BJ (cell line): ENCODE measurements around the gene FUT3. TPM values are rescaled to one million over a fixed set of nuclear protein-coding genes. Genes with fewer than 3 reads are reported as not detected.
"Not testable (repeated sequence)": the region's sequence is repeated elsewhere in the genome, so short reads cannot be mapped to it uniquely, and the experiment has no call there.

Experiments
- CTCF ChIA-PET: fragments of 350-600 bp; formaldehyde crosslinking; extraction: SDS; loops from one replicate; lab custom pipeline; 2021; ENCODE audit warnings: antibody characterized with exemption, inconsistent platforms; lab: Yijun Ruan, JAX
- POLR2A ChIA-PET: fragments of 300-600 bp; sonication (Branson Sonifier 250); formaldehyde crosslinking; extraction: SDS; loops from one replicate; lab custom pipeline; 2021; ENCODE audit warnings: antibody characterized with exemption; lab: Charles Lee
- DNase-seq: peaks from one replicate; pipeline ENCODE4 v3.0.0-alpha.2; 2011; ENCODE audit warnings: low read depth
- H3K27me3 ChIP-seq: 2 replicates; pipeline ENCODE4 v1.6.0; 2011; ENCODE audit warnings: low read length; ENCODE audit not compliant: control insufficient read depth, insufficient read depth
- H3K36me3 ChIP-seq: 2 replicates; pipeline ENCODE4 v1.5.1; 2011; ENCODE audit warnings: low read length; ENCODE audit not compliant: control insufficient read depth, insufficient read depth
- H3K4me3 ChIP-seq: 2 replicates; pipeline ENCODE4 v1.5.1; 2011; ENCODE audit warnings: low read depth, mild to moderate bottlenecking, control low read depth, low read length
- polyA plus RNA-seq: library from polyadenylated mRNA; depleted of rRNA; stranded (reverse); fragments of >200 nt; gene quantifications from 2 replicates; pipeline ENCODE4 v1.2.3, GENCODE V29; 2011
- TF ChIP-seq, protein P1 (sequence below): IDR thresholded peaks from 2 replicates; pipeline ENCODE4 v1.5.1; 2011; ENCODE audit warnings: low read depth, mild to moderate bottlenecking, control low read depth, inconsistent platforms, low read length, moderate library complexity; ENCODE audit not compliant: insufficient read depth

Gene FUT3
- polyA plus RNA-seq, 1 experiment = not detected

DNA sequence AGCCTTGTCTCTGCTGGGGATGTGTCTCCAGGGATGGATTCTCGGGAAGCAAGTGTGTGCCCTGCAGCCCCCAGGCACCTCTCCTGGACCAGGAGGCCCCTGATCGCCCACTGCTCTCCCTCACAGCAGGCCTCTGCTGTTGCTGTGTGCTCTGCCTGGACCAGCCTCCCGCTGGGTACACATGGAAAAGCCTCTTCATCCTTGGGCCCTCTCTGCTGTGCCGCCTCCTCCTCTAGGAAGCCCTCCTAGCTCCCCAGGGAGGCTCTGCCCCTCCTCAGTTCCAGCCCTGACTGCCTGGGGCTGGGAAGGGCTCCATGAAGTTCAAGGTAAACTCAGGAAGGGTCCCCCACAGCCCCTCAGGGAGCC lies 40.3 kb upstream of the FUT3 start:
- CTCF ChIA-PET = interaction anchor here (0.7 to 5.0 kb wide), 9 partner anchors 8 to 94 kb away, joined by 3 to 80 read pairs (median 4); partner anchors contain the start of genes NDUFA11, NRTN and VMAC
- POLR2A ChIA-PET = no interaction called here
- H3K4me3 ChIP-seq = no peak overlapping the region
- no peak for DNase-seq
- H3K36me3 ChIP-seq = peaks cover 15% of the 10 kb centered on the region
- no peaks in the 10 kb centered on the region for H3K27me3 ChIP-seq
- TF ChIP-seq, protein P1, sequence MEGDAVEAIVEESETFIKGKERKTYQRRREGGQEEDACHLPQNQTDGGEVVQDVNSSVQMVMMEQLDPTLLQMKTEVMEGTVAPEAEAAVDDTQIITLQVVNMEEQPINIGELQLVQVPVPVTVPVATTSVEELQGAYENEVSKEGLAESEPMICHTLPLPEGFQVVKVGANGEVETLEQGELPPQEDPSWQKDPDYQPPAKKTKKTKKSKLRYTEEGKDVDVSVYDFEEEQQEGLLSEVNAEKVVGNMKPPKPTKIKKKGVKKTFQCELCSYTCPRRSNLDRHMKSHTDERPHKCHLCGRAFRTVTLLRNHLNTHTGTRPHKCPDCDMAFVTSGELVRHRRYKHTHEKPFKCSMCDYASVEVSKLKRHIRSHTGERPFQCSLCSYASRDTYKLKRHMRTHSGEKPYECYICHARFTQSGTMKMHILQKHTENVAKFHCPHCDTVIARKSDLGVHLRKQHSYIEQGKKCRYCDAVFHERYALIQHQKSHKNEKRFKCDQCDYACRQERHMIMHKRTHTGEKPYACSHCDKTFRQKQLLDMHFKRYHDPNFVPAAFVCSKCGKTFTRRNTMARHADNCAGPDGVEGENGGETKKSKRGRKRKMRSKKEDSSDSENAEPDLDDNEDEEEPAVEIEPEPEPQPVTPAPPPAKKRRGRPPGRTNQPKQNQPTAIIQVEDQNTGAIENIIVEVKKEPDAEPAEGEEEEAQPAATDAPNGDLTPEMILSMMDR = no peak

GRCh38 chr19:5890099-5890498 lies 38.9 kb upstream of the FUT3 start:
- ChIA-PET CTCF (interaction anchor here (1.0 to 5.0 kb wide), 4 partner anchors 13 to 95 kb away, joined by 3 to 80 read pairs (median 12); partner anchors contain the start of genes NDUFA11, NRTN and VMAC), POLR2A (no interaction called here)
- Histone ChIP-seq H3K27me3 (0 out of 2 replicates have a peak, but pooled peaks cover 1% of the 10 kb centered on the region), H3K36me3 (peaks cover 4% of the 10 kb centered on the region), H3K4me3 (no peak overlapping the region)
- no peak for DNase-seq
- TF ChIP-seq, protein P1 = no peak

DNA sequence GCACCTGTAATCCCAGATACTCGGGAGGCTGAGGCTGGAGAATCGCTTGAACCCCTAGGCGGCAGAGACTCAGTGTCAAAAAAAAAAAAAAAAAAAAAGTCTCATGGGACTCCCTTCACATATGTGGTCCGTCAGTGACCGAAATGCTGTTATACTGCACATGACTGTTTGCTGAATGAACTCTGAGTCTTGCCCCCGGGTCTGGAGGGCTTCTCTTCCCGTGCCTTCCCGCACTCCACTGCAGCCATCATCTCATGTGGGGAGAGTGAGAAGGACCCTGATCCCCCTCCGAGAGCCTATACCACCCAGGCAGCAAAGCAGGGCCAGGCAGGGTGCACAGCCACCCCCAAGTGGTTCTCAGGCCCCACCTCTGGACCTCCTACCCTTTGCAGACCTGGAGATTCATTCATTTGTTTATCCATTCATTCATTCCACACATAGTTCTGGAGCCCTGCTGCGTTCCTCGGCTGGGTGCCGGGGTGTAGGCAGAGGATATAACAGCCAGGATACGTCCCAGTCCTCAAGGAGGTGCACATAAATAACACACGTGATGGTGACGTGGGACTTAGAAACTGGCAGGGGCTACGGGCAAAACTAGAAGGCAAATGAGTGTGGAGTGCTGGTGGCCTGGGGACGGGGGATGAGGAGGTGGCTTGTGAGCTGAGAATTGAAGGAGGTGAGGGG lies 38.2 kb upstream of the FUT3 start:
- DNase-seq = no peak
- Histone ChIP-seq H3K36me3 (no peaks in the 10 kb centered on the region), H3K27me3 (0 out of 2 replicates have a peak, but pooled peaks cover 1% of the 10 kb centered on the region), H3K4me3 (no peak overlapping the region)
- TF ChIP-seq, protein P1 = no peak
- CTCF ChIA-PET = interaction anchor here (1.0 to 5.0 kb wide), 3 partner anchors 13 to 94 kb away, joined by 3 to 80 read pairs (median 4); partner anchors contain the start of gene NRTN
- POLR2A ChIA-PET = interaction anchor here (0.7 kb wide), 1 partner anchor 62 kb away, joined by 3 read pairs; no protein-coding TSS in a partner anchor

GRCh38 chr19:5884065-5884811 lies 33.0 kb upstream of the FUT3 start:
- POLR2A ChIA-PET, H3K27me3 ChIP-seq, H3K4me3 ChIP-seq, DNase-seq, H3K36me3 ChIP-seq: not testable (repeated sequence)
- CTCF ChIA-PET = interaction anchor here (0.6 to 1.5 kb wide), 6 partner anchors 8 to 80 kb away, joined by 3 to 8 read pairs (median 4); partner anchors contain the start of gene FUT3

GRCh38 chr19:5883157-5883873 lies 32.1 kb upstream of the FUT3 start:
- H3K27me3 ChIP-seq, POLR2A ChIA-PET, H3K4me3 ChIP-seq, DNase-seq, H3K36me3 ChIP-seq: not testable (repeated sequence)
- CTCF ChIA-PET = interaction anchor here (1.1 to 4.3 kb wide), 5 partner anchors 9 to 79 kb away, joined by 3 to 23 read pairs (median 4); no protein-coding TSS in a partner anchor
